IMR-90 (cell line): ENCODE results near the gene CD19. TPM values are rescaled to one million over a fixed set of nuclear protein-coding genes. Genes with fewer than 3 reads are reported as not detected.
A peak's percentile ranks its signal among the peaks of the same experiment; 100 is the strongest.

Source experiments
- ATAC-seq: fragments of 200-7000 bp; cut with Tn5 transposase; 2 replicates; pipeline ENCODE4 v1.9.1; 2020; ENCODE audit warnings: low read depth, mild to moderate bottlenecking, moderate library complexity
- BruUV-seq: library from RNA; stranded (reverse); fragments of 400-500 nt; replicated peaks from 2 replicates; lab custom pipeline; 2021; lab: Mats Ljungman, UMichigan
- CTCF ChIA-PET: fragments of 300-600 bp; formaldehyde crosslinking; extraction: SDS; loops from one replicate; lab custom pipeline; 2021; ENCODE audit warnings: antibody characterized with exemption; lab: Yijun Ruan, JAX
- POLR2A ChIA-PET: fragments of 300-600 bp; sonication (Branson Sonifier 250); formaldehyde crosslinking; loops from one replicate; lab custom pipeline; 2022; ENCODE audit warnings: antibody characterized with exemption; ENCODE audit not compliant: unreplicated experiment; lab: Charles Lee
- DNase-seq: peaks from one replicate; pipeline ENCODE4 v3.0.0; 2013
- H2AFZ ChIP-seq: replicated peaks from 2 replicates; pipeline ENCODE3; 2013; ENCODE audit warnings: low read length, mild to moderate bottlenecking; ENCODE audit not compliant: poor library complexity
- H2AK5ac ChIP-seq: 2 replicates; pipeline ENCODE4 v1.6.1; 2013; ENCODE audit warnings: low read depth, low read length, inconsistent platforms
- H2AK9ac ChIP-seq: replicated peaks from 2 replicates; pipeline ENCODE3; 2013; ENCODE audit warnings: mild to moderate bottlenecking, low read depth, low read length, moderate library complexity; ENCODE audit not compliant: poor library complexity
- H2BK120ac ChIP-seq: 2 replicates; pipeline ENCODE4 v1.6.1; 2013; ENCODE audit warnings: low read depth, low read length, inconsistent platforms
- H2BK15ac ChIP-seq: 3 replicates; pipeline ENCODE4 v1.6.1; 2013; ENCODE audit warnings: low read depth, low read length, inconsistent platforms
- H2BK20ac ChIP-seq: 2 replicates; pipeline ENCODE4 v1.6.1; 2013; ENCODE audit warnings: low read depth, mild to moderate bottlenecking, inconsistent platforms, low read length, moderate library complexity
- H2BK5ac ChIP-seq: 2 replicates; pipeline ENCODE4 v1.6.1; 2013; ENCODE audit warnings: mild to moderate bottlenecking, low read depth, low read length, inconsistent platforms; ENCODE audit not compliant: poor library complexity, severe bottlenecking
- H3K14ac ChIP-seq: replicated peaks from 2 replicates; pipeline ENCODE4 v1.6.1; 2013; ENCODE audit warnings: low read depth, low read length, inconsistent platforms
- H3K18ac ChIP-seq: 2 replicates; pipeline ENCODE4 v1.6.1; 2013; ENCODE audit warnings: low read depth, low read length, control low read depth
- H3K23ac ChIP-seq: 2 replicates; pipeline ENCODE4 v1.6.1; 2013; ENCODE audit warnings: low read depth, low read length, inconsistent platforms
- H3K27ac ChIP-seq: 2 replicates; pipeline ENCODE4 v1.5.1; 2013; ENCODE audit warnings: mild to moderate bottlenecking, control low read depth, low read length; ENCODE audit not compliant: insufficient read depth
- H3K27me3 ChIP-seq: 2 replicates; pipeline ENCODE4 v1.6.1; 2013; ENCODE audit warnings: low read length; ENCODE audit not compliant: control insufficient read depth, insufficient read depth
- H3K36me3 ChIP-seq: 2 replicates; pipeline ENCODE4 v1.6.1; 2013; ENCODE audit warnings: low read length, mixed read lengths; ENCODE audit not compliant: control insufficient read depth, insufficient read depth
- H3K4ac ChIP-seq: 2 replicates; pipeline ENCODE4 v1.6.1; 2013; ENCODE audit warnings: low read depth, low read length, inconsistent platforms
- H3K4me1 ChIP-seq: 2 replicates; pipeline ENCODE4 v1.6.1; 2013; ENCODE audit warnings: low read length, mixed read lengths; ENCODE audit not compliant: control insufficient read depth, insufficient read depth
- H3K4me2 ChIP-seq: 2 replicates; pipeline ENCODE4 v1.6.1; 2013; ENCODE audit warnings: low read depth, mild to moderate bottlenecking, control low read depth, low read length, moderate library complexity
- H3K4me3 ChIP-seq: 2 replicates; pipeline ENCODE4 v1.5.1; 2013; ENCODE audit warnings: low read depth, mild to moderate bottlenecking, control low read depth, low read length, moderate library complexity; ENCODE audit not compliant: insufficient read depth
- H3K56ac ChIP-seq: 2 replicates; pipeline ENCODE4 v1.6.1; 2013; ENCODE audit warnings: low read length, inconsistent platforms; ENCODE audit not compliant: insufficient read depth; ENCODE audit errors: extremely low read depth
- H3K79me1 ChIP-seq, 2 experiments: 2 replicates each; pipeline ENCODE4 v1.6.1; 2013; ENCODE audit warnings: low read length in 2 of 2, inconsistent platforms in 1 of 2, low read depth in 1 of 2
- H3K9ac ChIP-seq: 2 replicates; pipeline ENCODE4 v1.6.1; 2013; ENCODE audit warnings: low read depth, low read length, control low read depth
- H3K9me1 ChIP-seq: 2 replicates; pipeline ENCODE4 v1.6.1; 2013; ENCODE audit warnings: low read length, inconsistent platforms; ENCODE audit not compliant: insufficient read depth
- H3K9me3 ChIP-seq: 2 replicates; pipeline ENCODE4 v1.6.1; 2013; ENCODE audit warnings: low read length; ENCODE audit not compliant: control insufficient read depth, insufficient read depth
- H4K20me1 ChIP-seq: 2 replicates; pipeline ENCODE4 v1.6.1; 2013; ENCODE audit warnings: low read length, inconsistent platforms; ENCODE audit not compliant: insufficient read depth
- H4K5ac ChIP-seq: 2 replicates; pipeline ENCODE4 v1.6.1; 2013; ENCODE audit warnings: mild to moderate bottlenecking, low read depth, low read length, control low read depth
- H4K8ac ChIP-seq, 2 experiments: 2 replicates each; pipeline ENCODE4 v1.6.1; 2013; ENCODE audit warnings: low read depth in 2 of 2, low read length in 2 of 2, control low read depth in 1 of 2, inconsistent platforms in 1 of 2
- H4K91ac ChIP-seq: 2 replicates; pipeline ENCODE4 v1.6.1; 2013; ENCODE audit warnings: low read depth, low read length, inconsistent platforms; ENCODE audit not compliant: insufficient read depth
- FOS ChIP-seq: fragments of 150-350 bp; IDR thresholded peaks from 2 replicates; pipeline ENCODE4 v1.6.1; 2016; ENCODE audit warnings: low read depth, low read length
- MAFK ChIP-seq: IDR thresholded peaks from 2 replicates; pipeline ENCODE4 v1.6.1; 2012; ENCODE audit warnings: low read depth, low read length, improper control_type of control experiment
- MAZ ChIP-seq: IDR thresholded peaks from 2 replicates; pipeline ENCODE4 v1.6.1; 2012; ENCODE audit warnings: low read depth, mild to moderate bottlenecking, low read length, improper control_type of control experiment, moderate library complexity, borderline replicate concordance
- MXI1 ChIP-seq: IDR thresholded peaks from 2 replicates; pipeline ENCODE4 v1.6.1; 2012; ENCODE audit warnings: low read depth, mild to moderate bottlenecking, low read length, moderate library complexity, borderline replicate concordance
- NFE2L2 ChIP-seq: fragments of 150-350 bp; IDR thresholded peaks from 2 replicates; pipeline ENCODE4 v1.6.1; 2016; ENCODE audit warnings: low read depth, mild to moderate bottlenecking, low read length
- POLR2A ChIP-seq: IDR thresholded peaks from 2 replicates; pipeline ENCODE4 v1.6.1; 2012; ENCODE audit warnings: mild to moderate bottlenecking, low read depth, low read length
- RAD21 ChIP-seq: IDR thresholded peaks from 2 replicates; pipeline ENCODE4 v1.6.1; 2012; ENCODE audit warnings: low read length, improper control_type of control experiment
- RCOR1 ChIP-seq: IDR thresholded peaks from 2 replicates; pipeline ENCODE4 v1.6.1; 2012; ENCODE audit warnings: mild to moderate bottlenecking, low read length, improper control_type of control experiment; ENCODE audit not compliant: insufficient replicate concordance
- RFX5 ChIP-seq: IDR thresholded peaks from 2 replicates; pipeline ENCODE4 v1.8.0; 2012; ENCODE audit warnings: low read depth, mild to moderate bottlenecking, low read length, moderate library complexity
- WGBS, 2 experiments: methylation state at CpG; one replicate each; pipeline versions ENCODE4 v1.1.5 to v1.1.7; 2013; ENCODE audit warnings: missing lambda C conversion rate in 2 of 2; ENCODE audit not compliant: insufficient read length in 1 of 2; ENCODE audit errors: extremely low coverage in 2 of 2; 5-methylcytosine and 5-hydroxymethylcytosine counted together
- dilution Hi-C: fragments of 300-500 bp; cut with HindIII; formaldehyde crosslinking; loops from one replicate; pipeline ENCODE4 v1.14.3; 2018; ENCODE audit warnings: low sequenced_read_pairs; ENCODE audit not compliant: unreplicated experiment
- in situ Hi-C: fragments of 300-500 bp; cut with MboI; formaldehyde crosslinking; loops from 3 replicates; pipeline ENCODE4 v1.14.3; 2019; ENCODE audit warnings: low sequenced_read_pairs, inconsistent platforms, mixed read lengths
- intact Hi-C: fragments of 100-400 bp; cut with micrococcal nuclease; formaldehyde crosslinking; loops from 2 replicates; pipeline ENCODE4 v1.10.0; 2022
- polyA plus RNA-seq, 3 experiments: library from polyadenylated mRNA; depleted of rRNA; stranded (reverse); fragments of >200 nt; gene quantifications; 2 replicates each; pipeline ENCODE4 v1.2.3, GENCODE V29; 2012; ENCODE audit warnings: low replicate concordance in 1 of 3
- total RNA-seq: library from RNA; depleted of rRNA; stranded (reverse); fragments of >200 nt; gene quantifications from 2 replicates; pipeline ENCODE4 v1.2.3, GENCODE V29; 2012
- TF ChIP-seq, protein P1 (sequence below): fragments of 150-350 bp; IDR thresholded peaks from 2 replicates; pipeline ENCODE4 v1.6.1; 2017; ENCODE audit warnings: mild to moderate bottlenecking, antibody characterized with exemption, low read length, low read depth

The CD19 gene
- total and polyA plus RNA-seq, 2 of the 4 experiments (the other 2 are of a cell fraction): not detected

DNA sequence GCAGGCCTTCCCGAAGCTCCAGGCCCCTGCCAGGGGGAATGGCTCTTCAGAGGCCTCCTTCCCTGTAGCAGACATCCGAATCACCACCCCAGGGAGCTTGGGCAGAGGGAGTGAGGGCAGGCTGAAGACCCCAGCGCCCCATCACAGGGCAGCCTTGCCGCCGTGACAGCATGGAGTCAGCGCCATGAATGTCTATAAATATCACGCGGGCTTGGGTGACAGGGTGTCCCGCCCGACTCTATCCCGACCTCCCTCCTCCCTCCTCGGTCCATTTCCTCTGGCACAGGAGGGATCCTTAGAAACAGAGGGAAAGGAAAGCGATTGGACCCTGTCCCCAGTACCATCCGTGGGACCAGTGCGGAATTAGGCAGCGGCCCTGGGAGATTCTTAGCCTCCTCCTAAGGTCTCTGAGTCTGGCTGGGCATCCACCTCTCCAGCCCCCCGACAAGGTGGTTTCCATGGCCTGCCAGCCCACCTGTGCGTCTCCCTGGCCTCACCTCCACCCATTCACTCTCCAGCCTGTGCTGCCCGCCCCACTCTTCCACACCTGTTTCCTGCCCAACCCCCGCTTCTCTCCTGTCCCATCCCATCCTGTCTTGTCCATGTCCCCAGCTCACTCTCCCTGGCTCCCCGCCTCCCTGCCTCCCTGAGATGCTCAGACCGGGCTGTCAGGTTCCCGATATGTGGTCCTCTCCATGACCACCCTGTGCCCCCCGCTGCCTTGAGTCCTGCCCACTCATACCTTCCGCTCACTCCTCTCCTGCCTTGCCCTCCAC, 48.4 kb upstream of the CD19 start:
- Histone ChIP-seq H2BK120ac (no peak overlapping the region), H4K20me1 (no peaks in the 10 kb centered on the region), H3K9ac (no peak overlapping the region), H3K36me3 (no peaks in the 10 kb centered on the region), H3K14ac (no peak overlapping the region), H3K4me2 (no peak overlapping the region), H3K9me1 (peaks cover 7% of the 10 kb centered on the region; the same call in 1 of the 2 replicates), H3K23ac (no peak overlapping the region), H3K4me3 (no peak overlapping the region), H3K79me1 (peaks cover 4 to 13% of the 10 kb centered on the region in 2 experiments; a peak in 2 of 4 replicates), H4K8ac (no peak overlapping the region), H3K4ac (no peak overlapping the region), H4K5ac (no peak overlapping the region), H3K27me3 (no peaks in the 10 kb centered on the region), H3K9me3 (no peaks in the 10 kb centered on the region), H3K56ac (no peak overlapping the region), H2BK5ac (no peak overlapping the region), H4K91ac (no peak overlapping the region), H3K4me1 (peaks cover 7% of the 10 kb centered on the region; the same call in 1 of the 2 replicates), H2AK5ac (no peak overlapping the region), H3K27ac (no peak overlapping the region), H2AK9ac (peak overlapping the region; percentile 42), H3K18ac (no peak overlapping the region), H2AFZ (peak overlapping the region; percentile 18), H2BK20ac (no peak overlapping the region), H2BK15ac (no peak overlapping the region)
- CTCF ChIA-PET: interaction anchor here (0.6 kb wide), 1 partner anchor 44 kb away, joined by 3 read pairs; no protein-coding TSS in a partner anchor
- DNase-seq: no peak
- in situ Hi-C loops (no loop called here), dilution Hi-C loops (no loop called here), intact Hi-C loops (loop anchor here (5.0 kb wide), 1 partner anchor 34 kb away; no protein-coding TSS in a partner anchor)
- POLR2A ChIA-PET: no interaction called here
- WGBS, 2 experiments: 62% methylated on average over 12 of the region's 25 CpGs; no CpG with 5 or more reads in 1 of the 2 experiments
- no peak for ATAC-seq
- no TSS peak for BruUV-seq
- no peak for TF ChIP-seq RAD21
- no peak for TF ChIP-seq RFX5
- TF ChIP-seq, protein P1, sequence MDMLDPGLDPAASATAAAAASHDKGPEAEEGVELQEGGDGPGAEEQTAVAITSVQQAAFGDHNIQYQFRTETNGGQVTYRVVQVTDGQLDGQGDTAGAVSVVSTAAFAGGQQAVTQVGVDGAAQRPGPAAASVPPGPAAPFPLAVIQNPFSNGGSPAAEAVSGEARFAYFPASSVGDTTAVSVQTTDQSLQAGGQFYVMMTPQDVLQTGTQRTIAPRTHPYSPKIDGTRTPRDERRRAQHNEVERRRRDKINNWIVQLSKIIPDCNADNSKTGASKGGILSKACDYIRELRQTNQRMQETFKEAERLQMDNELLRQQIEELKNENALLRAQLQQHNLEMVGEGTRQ: no peak
- no peak for TF ChIP-seq MAZ
- TF ChIP-seq MXI1: no peak
- no peak for TF ChIP-seq NFE2L2
- no peak for TF ChIP-seq MAFK
- no peak for TF ChIP-seq RCOR1
- TF ChIP-seq POLR2A: no peak
- TF ChIP-seq FOS: no peak
